K562 (cell line): ENCODE measurements around the gene CPT1B. TPM values are rescaled to one million over a fixed set of nuclear protein-coding genes. Genes with fewer than 3 reads are reported as not detected.

Source experiments
- ATAC-seq: fragments of 200-7000 bp; cut with Tn5 transposase; 3 replicates; pipeline ENCODE4 v1.9.1; 2020; ENCODE audit warnings: moderate library complexity
- BruUV-seq: library from RNA; stranded (reverse); fragments of 400-500 nt; replicated peaks from 2 replicates; lab custom pipeline; 2021; lab: Mats Ljungman, UMichigan
- CTCF ChIA-PET: fragments of 300-600 bp; formaldehyde crosslinking; extraction: SDS; loops from one replicate; lab custom pipeline; 2021; ENCODE audit warnings: low intra/inter-chr PET ratio; lab: Yijun Ruan, JAX
- POLR2A ChIA-PET: fragments of 300-600, 350-650 bp; sonication (Branson Sonifier 250); formaldehyde crosslinking; extraction: SDS; loops from one replicate; lab custom pipeline; 2021; ENCODE audit warnings: antibody characterized with exemption, inconsistent platforms; lab: Yijun Ruan, JAX
- DNase-seq, 4 experiments: peaks; one replicate each; pipeline versions ENCODE4 v3.0.0 to v3.0.0-alpha.2; 2011 to 2018; ENCODE audit warnings: low spot score in 3 of 4, mixed read lengths in 3 of 4; ENCODE audit errors: extremely low read depth in 1 of 4
- FAIRE-seq: peaks from 2 replicates; lab custom pipeline; 2011; peaks lifted over from hg19 to GRCh38; lab: Jason Lieb, UNC
- H2AFZ ChIP-seq: 2 replicates; pipeline ENCODE4 v1.6.0; 2011; ENCODE audit warnings: low read depth, low read length, control low read depth, inconsistent platforms
- H3K27ac ChIP-seq: fragments of 200-600 bp; 3 replicates; pipeline ENCODE4 v1.8.0; 2011; ENCODE audit warnings: low read depth, mild to moderate bottlenecking, control low read depth, inconsistent platforms, low read length, moderate library complexity, mixed read lengths; ENCODE audit errors: extremely low read depth
- H3K27me3 ChIP-seq, 2 experiments: fragments of 300-600 bp in 1 of 2; 2 replicates in 1 of 2; 3 replicates in 1 of 2; pipeline versions ENCODE4 v1.6.0 to v1.8.0; 2011; ENCODE audit warnings: inconsistent platforms in 2 of 2, low read length in 2 of 2, mild to moderate bottlenecking in 1 of 2, mixed read lengths in 1 of 2, moderate library complexity in 1 of 2; ENCODE audit not compliant: control insufficient read depth in 2 of 2, insufficient read depth in 2 of 2
- H3K36me3 ChIP-seq: fragments of 300-600 bp; 3 replicates; pipeline ENCODE4 v1.8.0; 2011; ENCODE audit warnings: mild to moderate bottlenecking, low read length, inconsistent platforms; ENCODE audit not compliant: control insufficient read depth, insufficient read depth
- H3K4me1 ChIP-seq, 2 experiments: fragments of 200-600 bp in 1 of 2; replicated peaks in 1 of 2; 2 replicates in 1 of 2; 3 replicates in 1 of 2; pipeline versions ENCODE4 v1.5.1 to v1.8.0; 2011; ENCODE audit warnings: inconsistent platforms in 2 of 2, low read length in 2 of 2, mild to moderate bottlenecking in 1 of 2, mixed read lengths in 1 of 2, moderate library complexity in 1 of 2; ENCODE audit not compliant: control insufficient read depth in 2 of 2, insufficient read depth in 2 of 2
- H3K4me2 ChIP-seq: 2 replicates; pipeline ENCODE4 v1.6.1; 2011; ENCODE audit warnings: low read length, control low read depth, inconsistent platforms, mixed read lengths; ENCODE audit not compliant: insufficient read depth
- H3K4me3 ChIP-seq: fragments of 200-600 bp; sonication (generic), shearing (Covaris generic); 2 replicates; pipeline ENCODE4 v1.5.1; 2016; ENCODE audit warnings: control low read depth, inconsistent platforms
- H3K79me2 ChIP-seq: fragments of 200-600 bp; 3 replicates; pipeline ENCODE4 v1.8.0; 2011; ENCODE audit warnings: low read length, inconsistent platforms; ENCODE audit not compliant: control insufficient read depth, insufficient read depth
- H3K9ac ChIP-seq, 2 experiments: 2 replicates each; pipeline versions ENCODE4 v1.6.0 to v1.6.1; 2011; ENCODE audit warnings: low read depth in 2 of 2, low read length in 2 of 2, control low read depth in 1 of 2, inconsistent platforms in 1 of 2, mild to moderate bottlenecking in 1 of 2, mixed read lengths in 1 of 2; ENCODE audit not compliant: insufficient read depth in 1 of 2
- H3K9me1 ChIP-seq: one replicate; pipeline ENCODE4 v1.6.0; 2011; ENCODE audit warnings: inconsistent platforms, mild to moderate bottlenecking, low read length, moderate library complexity; ENCODE audit not compliant: control insufficient read depth, insufficient read depth
- H3K9me3 ChIP-seq: replicated peaks from 2 replicates; pipeline ENCODE4 v1.5.1; 2011; ENCODE audit warnings: low read depth, low read length, inconsistent platforms; ENCODE audit not compliant: control insufficient read depth, insufficient read depth
- H4K20me1 ChIP-seq: replicated peaks from 2 replicates; pipeline ENCODE4 v1.6.1; 2011; ENCODE audit warnings: low read length, inconsistent platforms, mixed read lengths; ENCODE audit not compliant: control insufficient read depth, insufficient read depth
- CHAMP1 ChIP-seq: fragments of 450-650 bp; IDR thresholded peaks from 2 replicates; pipeline ENCODE4 v1.6.1; 2016; ENCODE audit warnings: mild to moderate bottlenecking
- SMAD1 ChIP-seq: fragments of 150-350 bp; IDR thresholded peaks from 2 replicates; pipeline ENCODE4 v1.6.1; 2014; ENCODE audit warnings: low read length, low read depth; ENCODE audit not compliant: partially characterized antibody
- ZBTB7A ChIP-seq: IDR thresholded peaks from 2 replicates; pipeline ENCODE4 v1.6.1; 2011; ENCODE audit warnings: low read depth, mild to moderate bottlenecking, low read length, moderate library complexity, borderline replicate concordance; ENCODE audit not compliant: control insufficient read depth
- WGBS: fragments of 100-300 bp; shearing (Covaris generic); methylation state at CpG from one replicate; pipeline ENCODE4 v1.1.6; 2016; ENCODE audit warnings: low coverage, mixed read lengths; ENCODE audit not compliant: insufficient coverage; ENCODE audit errors: missing lambda C conversion rate; 5-methylcytosine and 5-hydroxymethylcytosine counted together
- in situ Hi-C: fragments of 300-500 bp; cut with MboI; formaldehyde crosslinking; loops from 4 replicates; pipeline ENCODE4 v1.15.0; 2018; ENCODE audit warnings: inconsistent platforms, mixed read lengths
- intact Hi-C: fragments of 100-400 bp; cut with micrococcal nuclease; formaldehyde crosslinking; loops from 2 replicates; pipeline ENCODE4 v1.14.2; 2022
- polyA plus RNA-seq, 8 experiments: library from polyadenylated mRNA; depleted of rRNA in 4 of 8; stranded (reverse) in 5 of 8; unstranded in 3 of 8; fragments of >200 nt; fragmentation: Nextera tagmentation in 2 of 8; fragmentation: Illumina TruSeq in 1 of 8; extraction: Ambion mirVana in 2 of 8; extraction: Trizol in 1 of 8; gene quantifications; 2 replicates each; pipeline versions ENCODE4 v1.2.1 to v1.2.3, GENCODE V29; 2011 to 2014; ENCODE audit warnings: inconsistent platforms in 1 of 8, missing spikeins in 1 of 8
- total RNA-seq, 7 experiments: library from RNA; depleted of rRNA in 6 of 7; stranded (reverse); fragments of >200 nt in 6 of 7; fragmentation: Illumina TruSeq in 2 of 7; extraction: Trizol in 2 of 7; gene quantifications; 2 replicates each; pipeline versions ENCODE4 v1.2.1 to v1.2.3, GENCODE V29; 2011 to 2021; ENCODE audit warnings: low replicate concordance in 1 of 7
- TF ChIP-seq, protein P1 (sequence below): fragments of 200-800 bp; sonication (Bioruptor generic); IDR thresholded peaks from 2 replicates; pipeline ENCODE4 v1.6.1; 2017; ENCODE audit warnings: missing genetic modification characterization, missing compliant biosample characterization
- TF ChIP-seq, protein P2 (sequence below), 2 experiments: IDR thresholded peaks; 2 replicates each; pipeline ENCODE4 v1.6.1; 2011; ENCODE audit warnings: borderline replicate concordance in 1 of 2, control low read depth in 1 of 2, low read depth in 1 of 2, low read length in 1 of 2, mild to moderate bottlenecking in 1 of 2, mixed read lengths in 1 of 2, moderate library complexity in 1 of 2; ENCODE audit not compliant: insufficient read depth in 1 of 2, insufficient read length in 1 of 2, poor library complexity in 1 of 2, severe bottlenecking in 1 of 2; ENCODE audit errors: extremely low read depth in 1 of 2

Gene CPT1B
- total and polyA plus RNA-seq, 9 of the 15 experiments (the other 6 are each of a cell fraction or from before 2014, with no cell fraction given) = 0.35 to 6.1 (median 2.6) TPM

DNA sequence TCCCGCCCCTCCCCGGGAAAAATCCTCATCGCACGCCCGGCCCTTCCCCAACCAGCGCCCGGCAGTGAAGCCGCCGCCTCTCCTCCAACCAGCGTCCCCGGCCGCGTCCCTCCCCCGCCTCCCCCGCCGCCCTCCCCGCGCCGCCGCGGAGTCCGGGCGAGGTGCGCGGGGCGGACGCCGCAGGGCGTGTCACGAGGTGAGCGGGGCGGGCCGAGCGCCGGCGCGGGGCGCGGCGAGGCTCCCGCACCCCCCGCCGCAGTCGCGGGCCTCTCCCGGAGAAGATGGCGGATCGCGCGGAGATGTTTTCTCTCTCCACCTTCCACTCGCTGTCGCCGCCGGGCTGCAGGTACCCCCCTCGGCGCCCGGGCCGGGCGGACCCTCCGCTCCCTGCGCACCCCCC, 22.3 kb upstream of the CPT1B start, which contains the start of gene MAPK8IP2:
TSS of gene MAPK8IP2 (plus strand) at position 256 of the 400 bp plus-strand sequence. CDS start at position 282, 26 bp downstream.
- peak; percentile 25 to 77 (median 64) for DNase-seq
- Histone ChIP-seq H3K27ac (no peak within 1 kb of the TSS), H3K79me2 (no peaks in the 10 kb centered on the region), H3K27me3 (peaks cover 8 to 49% of the 10 kb centered on the region in 2 experiments; a peak in 4 of 5 replicates), H4K20me1 (peaks cover 3% of the 10 kb centered on the region; the same call in 1 of the 2 replicates)
- in situ Hi-C loops = no loop called here
- POLR2A ChIA-PET = no interaction called here
- BruUV-seq = no TSS peak
- TF ChIP-seq ZBTB7A = peak; percentile 11; the same call in 1 of the 2 replicates
- TF ChIP-seq, protein P1, sequence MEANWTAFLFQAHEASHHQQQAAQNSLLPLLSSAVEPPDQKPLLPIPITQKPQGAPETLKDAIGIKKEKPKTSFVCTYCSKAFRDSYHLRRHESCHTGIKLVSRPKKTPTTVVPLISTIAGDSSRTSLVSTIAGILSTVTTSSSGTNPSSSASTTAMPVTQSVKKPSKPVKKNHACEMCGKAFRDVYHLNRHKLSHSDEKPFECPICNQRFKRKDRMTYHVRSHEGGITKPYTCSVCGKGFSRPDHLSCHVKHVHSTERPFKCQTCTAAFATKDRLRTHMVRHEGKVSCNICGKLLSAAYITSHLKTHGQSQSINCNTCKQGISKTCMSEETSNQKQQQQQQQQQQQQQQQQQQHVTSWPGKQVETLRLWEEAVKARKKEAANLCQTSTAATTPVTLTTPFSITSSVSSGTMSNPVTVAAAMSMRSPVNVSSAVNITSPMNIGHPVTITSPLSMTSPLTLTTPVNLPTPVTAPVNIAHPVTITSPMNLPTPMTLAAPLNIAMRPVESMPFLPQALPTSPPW (CRISPR knock-in tag) = peak; percentile 66
- no peak for TF ChIP-seq CHAMP1
- TF ChIP-seq SMAD1 = no peak
- TF ChIP-seq, protein P2, sequence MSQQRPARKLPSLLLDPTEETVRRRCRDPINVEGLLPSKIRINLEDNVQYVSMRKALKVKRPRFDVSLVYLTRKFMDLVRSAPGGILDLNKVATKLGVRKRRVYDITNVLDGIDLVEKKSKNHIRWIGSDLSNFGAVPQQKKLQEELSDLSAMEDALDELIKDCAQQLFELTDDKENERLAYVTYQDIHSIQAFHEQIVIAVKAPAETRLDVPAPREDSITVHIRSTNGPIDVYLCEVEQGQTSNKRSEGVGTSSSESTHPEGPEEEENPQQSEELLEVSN (IDR thresholded peaks at IDR 0.05; ENCODE audit: borderline replicate concordance in 1 of 2, extremely low read depth in 1 of 2, insufficient read depth in 1 of 2, insufficient read length in 1 of 2, low read depth in 1 of 2, low read length in 1 of 2, poor library complexity in 1 of 2, severe bottlenecking in 1 of 2) = peak in 1 of 2 experiments; percentile 41
- TF ChIP-seq, all 486 proteins: peak for 3
- intact Hi-C loops = no loop called here
- no peak within 1 kb of the TSS for H3K4me3 ChIP-seq
- no peaks in the 10 kb centered on the region for H3K36me3 ChIP-seq
- peak; percentile 82 for ATAC-seq
- no peak for FAIRE-seq
- H3K9me1 ChIP-seq = no peaks in the 10 kb centered on the region
- no peak within 1 kb of the TSS; a peak in 1 of 4 replicates for H3K9ac ChIP-seq
- CTCF ChIA-PET = no interaction called here
- no peak within 1 kb of the TSS for H3K4me2 ChIP-seq
- no peaks in the 10 kb centered on the region for H3K9me3 ChIP-seq
- H3K4me1 ChIP-seq = peaks cover 0 to 13% of the 10 kb centered on the region in 2 experiments; a peak in 2 of 5 replicates
- no peak within 1 kb of the TSS for H2AFZ ChIP-seq
- WGBS = no CpG with 5 or more reads among the region's 61 CpGs
